NCI-H446 treated with DMSO at 0.1 percent for 48 hours (cell line): Measurements from ENCODE around the gene ASTN2.

Experiments used
- DNase-seq: peaks from one replicate; lab custom pipeline; 2025; lab: John Stamatoyannopoulos, UW

Gene ASTN2

DNA sequence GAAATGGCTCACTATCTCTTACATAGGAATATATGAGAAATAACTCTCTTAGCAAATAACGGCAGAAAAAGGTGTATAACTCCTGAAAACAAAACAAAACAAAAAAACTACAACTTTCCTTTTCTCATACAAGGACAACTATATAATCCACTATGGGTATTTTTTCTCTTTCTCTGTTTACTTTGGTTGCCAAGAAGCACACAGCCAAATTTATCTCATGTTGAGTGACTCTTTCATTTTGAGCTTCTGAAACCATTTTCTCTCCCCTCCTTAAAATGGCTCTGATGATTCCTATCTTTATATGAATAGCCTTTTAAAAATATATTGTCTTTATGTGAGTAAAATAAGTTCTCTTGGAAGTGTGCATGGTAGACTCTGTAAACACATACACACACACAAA is 599.0 kb downstream of the ASTN2 start:
- DNase-seq = no peak

DNA sequence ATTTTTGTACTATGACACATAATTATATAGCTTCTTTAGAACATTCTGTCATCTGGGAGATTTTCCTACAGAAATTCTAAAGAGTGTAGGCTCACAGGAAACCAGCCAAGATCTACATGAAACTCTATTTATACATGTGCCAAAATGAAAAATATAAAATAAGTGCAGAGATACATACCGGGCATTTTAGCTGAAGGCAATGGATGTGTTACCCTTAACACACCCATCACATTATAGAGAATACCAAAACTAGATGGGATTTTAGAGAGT is 601.9 kb downstream of the ASTN2 start:
- DNase-seq = no peak

DNA sequence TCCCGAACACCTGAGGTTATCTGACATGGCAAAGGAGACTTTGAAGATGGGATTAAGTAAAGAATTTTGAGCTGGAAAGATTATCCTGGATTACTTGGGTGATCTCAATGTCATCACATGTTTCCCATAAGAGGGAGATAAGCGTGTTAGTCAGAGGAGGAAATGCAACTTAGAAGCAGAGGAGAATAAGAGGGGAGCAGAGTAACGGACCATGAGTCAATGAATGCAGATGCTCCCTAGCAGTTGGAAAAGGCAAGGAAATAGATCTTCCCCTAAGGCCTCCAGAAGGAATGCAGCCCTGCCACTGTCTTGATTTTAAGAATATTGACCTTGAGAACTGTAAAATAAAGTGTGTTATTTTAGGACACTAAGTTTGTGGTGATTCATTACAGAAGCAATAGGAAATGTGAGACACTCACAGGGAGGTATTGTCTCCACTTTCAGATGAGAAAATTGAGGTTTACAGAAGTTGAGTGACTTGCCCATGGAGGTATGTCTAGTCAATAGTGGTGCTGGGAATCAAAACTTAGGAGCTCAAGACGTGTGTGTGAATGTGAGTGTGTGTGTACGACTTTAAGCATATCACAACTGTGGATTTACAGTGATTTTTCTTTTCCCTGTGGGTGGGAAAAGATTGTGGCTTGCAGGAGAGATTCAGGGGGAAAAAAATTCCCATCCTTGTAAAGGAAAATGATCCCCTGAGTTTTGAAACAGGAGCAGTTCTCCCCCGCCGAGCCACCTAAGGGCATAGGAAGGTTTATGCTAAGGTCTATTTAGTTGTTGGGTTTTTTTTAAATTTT is 602.4 kb downstream of the ASTN2 start:
- no peak for DNase-seq

GRCh38 chr9:116809656-116810055 is 605.2 kb downstream of the ASTN2 start:
- no peak for DNase-seq

GRCh38 chr9:116806075-116806474 is 608.8 kb downstream of the ASTN2 start:
- no peak for DNase-seq

GRCh38 chr9:116800885-116801284 is 614.0 kb downstream of the ASTN2 start:
- DNase-seq = no peak

- DNase-seq = no peak
Observed at GRCh38 chr9:116800074-116800473, 614.8 kb downstream of the ASTN2 start.

GRCh38 chr9:116798521-116798920 is 616.3 kb downstream of the ASTN2 start:
- no peak for DNase-seq

DNA sequence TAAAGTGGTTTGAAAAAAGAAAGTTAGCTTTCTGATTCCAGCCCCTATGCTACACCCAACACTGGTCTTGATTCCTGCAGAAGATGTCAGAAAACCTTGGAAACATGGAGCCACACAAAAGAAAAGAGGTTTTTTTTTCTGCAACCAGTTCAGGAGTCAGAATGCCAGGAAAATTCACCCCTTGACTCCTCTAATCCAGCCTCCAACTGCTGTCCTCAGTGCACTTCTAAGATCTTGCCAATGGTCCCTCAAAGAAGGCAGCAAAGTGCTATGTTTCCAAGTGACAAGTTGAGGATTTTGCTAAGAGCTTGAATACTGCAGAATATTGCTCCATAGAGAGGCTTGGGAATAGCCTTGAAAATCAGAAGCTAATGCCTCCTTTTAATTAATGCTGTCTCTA is 617.6 kb downstream of the ASTN2 start:
- no peak for DNase-seq

DNA sequence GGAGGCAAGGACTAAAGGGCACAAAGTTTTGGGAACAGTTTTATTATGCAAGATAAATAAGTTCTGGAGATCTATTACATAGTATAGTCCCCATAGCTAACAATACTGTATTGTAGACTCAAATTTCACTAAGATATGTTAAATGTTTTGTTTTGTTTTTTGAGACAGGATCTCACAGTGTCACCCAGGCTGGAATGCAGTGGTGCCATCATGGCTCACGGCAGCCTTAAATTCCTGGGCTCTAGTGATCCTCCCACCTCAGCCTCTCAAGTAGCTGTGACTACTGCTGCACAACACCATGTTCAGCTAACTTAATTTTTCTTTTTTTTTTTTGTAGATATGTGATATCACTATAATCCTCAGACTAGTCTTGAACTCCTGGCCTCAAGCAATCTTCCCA is 618.2 kb downstream of the ASTN2 start:
- no peak for DNase-seq

DNA sequence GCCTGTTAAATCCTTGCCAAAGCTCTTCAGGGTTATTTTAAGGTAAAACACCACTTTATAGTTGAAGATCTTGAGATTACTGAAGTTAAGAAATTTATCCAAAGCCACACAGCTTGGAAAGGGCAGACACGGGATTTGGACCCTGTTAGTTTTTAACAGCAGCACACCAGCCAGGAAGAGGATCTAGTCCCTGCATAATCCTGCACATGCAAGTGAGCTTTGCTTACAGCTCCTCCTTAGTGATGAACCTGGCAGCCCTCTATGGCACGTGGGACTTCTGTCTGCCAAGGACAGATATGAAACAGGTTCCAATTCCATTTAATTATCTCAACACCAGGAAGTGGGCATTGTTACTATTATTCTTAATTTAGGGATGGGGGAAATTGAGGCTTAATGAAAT is 619.0 kb downstream of the ASTN2 start:
- DNase-seq = no peak

GRCh38 chr9:116792271-116792670 is 622.6 kb downstream of the ASTN2 start:
- DNase-seq = no peak

- no peak for DNase-seq
Observed at GRCh38 chr9:116791326-116791725, 623.5 kb downstream of the ASTN2 start.

GRCh38 chr9:116789081-116789480 is 625.8 kb downstream of the ASTN2 start:
- DNase-seq = no peak

- DNase-seq = no peak
Observed at GRCh38 chr9:116786737-116787136, 628.1 kb downstream of the ASTN2 start.

DNA sequence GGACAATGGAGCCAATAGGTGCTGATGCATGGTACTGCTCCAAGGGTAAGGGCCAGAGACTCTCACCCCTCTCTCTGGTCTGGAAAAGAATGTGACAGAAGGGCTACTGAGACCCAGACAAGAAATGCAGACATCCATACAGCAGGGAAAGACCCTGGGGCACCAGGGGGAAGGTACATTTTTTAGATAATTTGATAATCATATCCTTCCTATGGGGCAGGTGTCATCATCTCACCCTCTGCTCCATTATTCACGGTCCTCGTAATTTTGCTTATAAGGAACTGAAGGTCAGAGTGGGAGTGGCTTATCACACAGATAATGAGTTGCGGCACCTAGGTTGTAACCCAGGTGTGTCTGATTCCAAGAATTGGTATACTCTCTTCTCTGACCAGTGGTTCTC is 637.7 kb downstream of the ASTN2 start:
- DNase-seq = no peak

GRCh38 chr9:116774421-116775180 is 640.3 kb downstream of the ASTN2 start:
- DNase-seq = no peak

DNA sequence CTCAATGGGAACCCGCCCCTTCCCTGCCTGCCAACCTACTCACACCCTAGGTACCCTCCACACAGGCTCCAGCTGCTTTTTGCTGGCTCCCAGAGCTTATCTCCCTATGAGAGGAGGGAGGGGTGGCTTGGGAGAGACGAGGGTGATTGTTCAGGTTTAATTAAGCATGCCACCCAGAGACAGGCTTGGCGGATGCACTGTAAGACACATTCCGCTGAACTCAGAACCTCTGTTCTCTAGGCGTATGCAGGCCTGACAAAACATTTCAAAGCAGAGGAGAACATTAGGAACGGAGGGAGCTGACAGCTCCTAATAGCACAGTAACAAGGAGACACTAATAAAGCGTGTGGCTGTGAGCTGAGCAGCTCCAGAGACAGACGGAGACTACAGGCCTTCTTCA is 647.6 kb downstream of the ASTN2 start:
- peak; percentile 34 for DNase-seq

- DNase-seq = no peak
Observed at GRCh38 chr9:116765011-116765410, 649.8 kb downstream of the ASTN2 start.

- DNase-seq = no peak
Observed at GRCh38 chr9:116763770-116764169, 651.1 kb downstream of the ASTN2 start.

DNA sequence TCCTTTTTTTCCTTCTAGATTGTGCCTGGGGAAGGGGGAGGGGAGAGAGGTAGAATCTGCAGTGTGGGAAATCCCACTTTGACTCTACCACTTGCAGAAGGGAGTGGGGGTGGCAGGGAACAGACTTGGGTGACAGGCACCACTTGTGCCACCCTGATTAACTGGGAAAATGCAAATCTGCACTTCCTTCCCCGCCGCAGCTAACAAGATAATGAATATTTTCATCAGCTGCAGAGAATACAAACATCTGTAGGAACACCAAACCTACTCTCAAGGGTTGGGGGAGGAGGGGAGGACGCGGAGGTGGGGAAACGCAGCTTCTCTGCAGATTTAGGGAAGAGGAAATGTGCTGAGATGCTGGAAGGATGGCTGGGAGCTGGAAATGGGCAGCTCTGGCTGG is 654.2 kb downstream of the ASTN2 start:
- no peak for DNase-seq

DNA sequence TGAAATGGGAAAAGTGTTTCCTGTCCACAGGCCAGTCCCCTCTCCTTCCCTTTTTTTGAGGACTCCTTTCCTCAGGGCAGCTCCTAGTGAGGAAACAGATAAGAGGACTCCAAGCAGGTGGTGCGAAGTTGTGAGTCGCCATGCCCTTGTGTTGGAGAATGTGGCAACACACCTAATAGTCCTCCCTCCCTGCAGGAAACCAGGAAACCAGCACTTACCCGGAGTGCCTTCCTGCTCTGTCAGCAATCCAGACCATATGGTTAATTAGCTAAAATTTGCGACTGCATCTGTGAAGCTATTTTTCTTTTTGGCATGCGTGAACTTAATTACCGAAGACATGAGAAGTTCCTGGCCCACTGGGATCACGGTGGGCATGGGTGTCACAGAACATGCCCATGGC is 657.8 kb downstream of the ASTN2 start:
- DNase-seq = no peak

- DNase-seq = no peak
Observed at GRCh38 chr9:116753389-116753788, 661.5 kb downstream of the ASTN2 start.

GRCh38 chr9:116750510-116750909 is 664.3 kb downstream of the ASTN2 start:
- no peak for DNase-seq
